Muscle layer of duodenum (tissue), 2 donors: Measurements from ENCODE around the gene DNAH3.
"Not testable (repeated sequence)": the region's sequence is repeated elsewhere in the genome, so short reads cannot be mapped to it uniquely, and the experiment has no call there.

Experiments used
- H3K27ac ChIP-seq: one replicate; pipeline ENCODE4 v1.7.0; 2013; ENCODE audit warnings: mild to moderate bottlenecking, low read length
- H3K27me3 ChIP-seq: one replicate; pipeline ENCODE4 v1.7.0; 2013; ENCODE audit warnings: low read depth, mild to moderate bottlenecking, control low read depth, low read length
- H3K36me3 ChIP-seq, 2 donors: one replicate each; pipeline ENCODE4 v1.7.0; 2013; ENCODE audit warnings: low read length in 2 of 2, control low read depth in 1 of 2, mild to moderate bottlenecking in 1 of 2; ENCODE audit not compliant: insufficient read depth in 2 of 2, control insufficient read depth in 1 of 2
- H3K4me1 ChIP-seq, 2 donors: one replicate each; pipeline ENCODE4 v1.7.0; 2013; ENCODE audit warnings: low read length in 2 of 2, mild to moderate bottlenecking in 2 of 2, control low read depth in 1 of 2, moderate library complexity in 1 of 2; ENCODE audit not compliant: insufficient read depth in 2 of 2, control insufficient read depth in 1 of 2
- H3K4me3 ChIP-seq, 2 donors: one replicate each; pipeline ENCODE4 v1.7.0; 2013; ENCODE audit warnings: low read length in 2 of 2, low read depth in 1 of 2, mild to moderate bottlenecking in 1 of 2
- H3K9me3 ChIP-seq, 2 donors: one replicate each; pipeline ENCODE4 v1.7.0; 2013; ENCODE audit warnings: low read length in 2 of 2, control low read depth in 1 of 2, mild to moderate bottlenecking in 1 of 2; ENCODE audit not compliant: control insufficient read depth in 1 of 2
- donor health status: healthy.

Gene DNAH3

GRCh38 chr16:21033264-21033663, 117.4 kb downstream of the DNAH3 start:
- Histone ChIP-seq H3K9me3 (no peaks in the 10 kb centered on the region), H3K27me3 (no peaks in the 10 kb centered on the region), H3K27ac (no peak overlapping the region), H3K4me1 (no peaks in the 10 kb centered on the region), H3K4me3 (no peak overlapping the region), H3K36me3 (no peaks in the 10 kb centered on the region)

- no peaks in the 10 kb centered on the region for H3K9me3 ChIP-seq
- H3K36me3 ChIP-seq, result no peaks in the 10 kb centered on the region
- no peak overlapping the region for H3K4me3 ChIP-seq
- no peaks in the 10 kb centered on the region for H3K27me3 ChIP-seq
- no peak overlapping the region for H3K27ac ChIP-seq
- no peaks in the 10 kb centered on the region for H3K4me1 ChIP-seq
Observed at GRCh38 chr16:21028728-21029127, 121.9 kb downstream of the DNAH3 start.

DNA sequence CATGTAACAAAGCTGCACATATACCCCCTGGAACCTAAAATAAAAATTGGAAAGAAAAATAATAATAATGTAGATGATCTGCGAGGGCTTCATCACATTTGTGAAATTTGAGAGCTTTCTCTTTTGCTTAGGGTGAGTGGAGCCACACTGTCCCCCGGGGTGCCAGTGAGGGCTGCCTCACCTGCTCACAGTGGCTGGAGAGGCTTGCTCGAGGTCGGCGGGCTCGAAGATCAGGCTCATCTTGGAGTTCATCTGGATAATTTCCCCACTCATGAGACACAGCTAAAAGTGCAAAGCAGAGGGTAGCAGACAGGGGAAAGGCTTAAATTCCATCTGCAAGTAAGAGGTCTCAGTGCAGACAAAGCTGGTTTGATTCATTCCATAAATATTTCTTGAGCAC, 123.8 kb downstream of the DNAH3 start:
- Histone ChIP-seq H3K9me3 (no peaks in the 10 kb centered on the region), H3K4me1 (no peaks in the 10 kb centered on the region), H3K27ac (no peak overlapping the region), H3K4me3 (no peak overlapping the region), H3K36me3 (no peaks in the 10 kb centered on the region), H3K27me3 (no peaks in the 10 kb centered on the region)

DNA sequence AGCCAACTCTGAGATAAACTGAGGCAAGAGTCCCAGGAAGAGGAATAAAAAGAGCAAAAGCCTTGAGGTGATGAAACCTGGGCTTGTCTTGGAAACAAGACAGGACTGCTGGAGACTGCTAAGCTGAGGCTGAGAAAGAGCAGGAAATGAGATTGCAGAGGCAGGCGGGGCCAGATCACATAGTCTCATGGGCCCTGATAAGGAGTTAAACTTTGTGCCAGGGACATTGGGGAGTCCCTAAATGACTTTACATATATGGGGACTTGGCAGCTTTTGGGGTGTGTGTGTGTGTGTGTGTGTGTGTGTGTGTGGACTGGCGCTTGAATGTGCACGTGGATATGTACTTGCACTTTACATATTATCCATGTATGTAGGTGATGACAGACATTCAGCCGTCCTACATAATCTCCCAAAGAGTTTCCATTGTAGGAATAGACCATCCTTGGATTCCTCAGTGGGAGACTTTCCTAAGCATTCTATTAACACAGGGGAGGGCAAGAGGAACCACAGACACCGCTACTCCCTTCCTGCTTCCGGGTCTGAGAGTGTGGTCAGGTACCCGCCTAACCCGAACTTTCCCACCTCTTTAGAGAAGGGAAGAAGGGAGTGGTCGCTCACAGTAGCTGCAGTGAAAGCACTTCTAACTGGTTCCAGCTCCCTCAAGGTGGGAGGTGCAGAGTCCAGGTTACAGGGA, 127.0 kb downstream of the DNAH3 start:
- no peak overlapping the region for H3K4me3 ChIP-seq
- no peaks in the 10 kb centered on the region for H3K36me3 ChIP-seq
- H3K27me3 ChIP-seq, result no peaks in the 10 kb centered on the region
- H3K4me1 ChIP-seq, result no peaks in the 10 kb centered on the region
- no peaks in the 10 kb centered on the region for H3K9me3 ChIP-seq
- H3K27ac ChIP-seq, result no peak overlapping the region

DNA sequence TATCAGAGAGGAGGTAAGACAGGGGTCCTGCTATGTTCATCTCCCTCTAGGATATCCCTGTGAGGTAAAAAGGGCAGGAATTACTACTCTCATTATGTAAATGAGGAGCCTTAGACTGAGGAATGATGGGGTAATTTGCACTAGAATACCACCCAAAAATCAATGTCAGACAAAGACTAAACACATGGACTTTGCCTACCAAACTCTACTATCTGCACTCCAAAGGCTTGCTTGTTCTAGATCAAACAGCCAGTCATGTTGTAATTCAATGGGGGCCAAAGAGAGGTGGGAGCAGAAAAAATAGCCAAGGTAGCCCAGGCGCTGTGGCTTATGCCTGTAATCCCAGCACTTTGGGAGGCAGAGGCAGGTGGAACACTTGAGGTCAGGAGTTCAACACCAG, 129.3 kb downstream of the DNAH3 start:
- no peaks in the 10 kb centered on the region for H3K27me3 ChIP-seq
- no peak overlapping the region for H3K27ac ChIP-seq
- no peaks in the 10 kb centered on the region for H3K4me1 ChIP-seq
- H3K36me3 ChIP-seq, result no peaks in the 10 kb centered on the region
- H3K9me3 ChIP-seq, result no peaks in the 10 kb centered on the region
- no peak overlapping the region for H3K4me3 ChIP-seq

DNA sequence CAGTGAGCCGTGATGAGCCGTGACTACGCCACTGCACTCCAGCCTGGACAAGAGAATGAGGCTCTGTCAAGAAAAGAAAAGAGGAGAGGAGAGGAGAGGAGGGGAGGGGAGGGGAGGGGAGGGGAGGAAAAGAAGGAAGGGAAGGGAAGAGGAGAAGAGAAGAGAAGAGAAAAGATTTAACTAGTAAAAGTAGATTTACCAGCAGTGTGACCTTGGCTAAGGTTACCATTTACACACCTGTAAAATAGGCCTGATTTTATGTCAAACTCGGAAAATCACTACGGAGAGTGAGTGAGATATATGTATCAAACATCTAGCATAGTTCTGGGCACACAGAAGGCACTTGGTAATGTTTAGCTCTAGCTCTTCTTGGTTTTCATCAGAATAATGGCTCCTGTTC, 140.8 kb downstream of the DNAH3 start:
- Histone ChIP-seq H3K9me3 (no peaks in the 10 kb centered on the region), H3K4me1 (no peaks in the 10 kb centered on the region), H3K27ac (no peak overlapping the region), H3K4me3 (no peak overlapping the region), H3K36me3 (no peaks in the 10 kb centered on the region), H3K27me3 (no peaks in the 10 kb centered on the region)

- Histone ChIP-seq H3K9me3 (no peaks in the 10 kb centered on the region), H3K36me3 (no peaks in the 10 kb centered on the region), H3K27ac (no peak overlapping the region), H3K4me1 (no peaks in the 10 kb centered on the region), H3K4me3 (no peak overlapping the region), H3K27me3 (no peaks in the 10 kb centered on the region)
Observed at GRCh38 chr16:21005008-21005407, 145.6 kb downstream of the DNAH3 start.

GRCh38 chr16:21001262-21001661, 149.4 kb downstream of the DNAH3 start:
- no peak overlapping the region for H3K27ac ChIP-seq
- no peaks in the 10 kb centered on the region for H3K27me3 ChIP-seq
- no peaks in the 10 kb centered on the region for H3K9me3 ChIP-seq
- no peak overlapping the region for H3K4me3 ChIP-seq
- H3K4me1 ChIP-seq, result no peaks in the 10 kb centered on the region
- no peaks in the 10 kb centered on the region for H3K36me3 ChIP-seq

DNA sequence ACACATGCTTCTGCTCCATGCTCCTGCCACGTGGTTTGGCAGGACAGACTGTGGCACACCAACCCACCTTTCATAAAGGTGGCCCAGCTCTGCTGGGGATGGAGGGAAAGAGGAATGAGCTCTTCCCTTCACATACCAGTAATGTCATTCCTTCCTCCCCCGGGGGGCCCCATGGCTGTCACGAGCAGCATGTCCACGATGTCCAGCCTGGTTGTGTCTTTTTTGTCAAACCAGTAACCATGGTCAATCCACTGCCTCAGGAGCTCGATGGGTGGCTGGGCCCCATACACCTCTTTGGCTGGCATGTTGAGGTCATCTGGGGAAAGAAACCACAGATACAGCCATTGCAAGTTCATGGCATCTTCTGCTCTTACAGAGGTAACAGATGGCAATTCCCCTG, 153.5 kb downstream of the DNAH3 start:
- Histone ChIP-seq H3K36me3 (no peaks in the 10 kb centered on the region), H3K9me3 (no peaks in the 10 kb centered on the region), H3K4me3 (no peak overlapping the region), H3K4me1 (no peaks in the 10 kb centered on the region), H3K27ac (no peak overlapping the region), H3K27me3 (no peaks in the 10 kb centered on the region)

DNA sequence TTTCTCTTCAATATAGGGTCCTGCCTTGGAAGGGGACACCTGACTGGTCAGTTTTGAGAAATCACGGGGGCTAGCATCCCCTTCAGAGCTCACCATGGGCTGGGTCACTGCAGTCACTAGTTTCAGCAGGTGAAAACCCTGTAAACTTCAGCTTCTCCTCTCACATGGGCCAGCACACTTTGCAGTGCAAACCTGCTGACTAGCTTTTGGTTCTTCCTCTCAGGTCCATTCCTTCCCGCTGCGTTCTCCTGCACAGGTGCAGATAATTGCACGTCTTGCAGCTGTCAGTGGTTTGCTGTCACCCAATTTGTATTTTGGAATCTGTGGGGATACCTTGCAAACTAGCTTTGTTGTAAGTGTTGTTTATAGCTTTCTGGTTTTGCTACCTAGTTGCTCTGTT, 154.9 kb downstream of the DNAH3 start:
- no peaks in the 10 kb centered on the region for H3K36me3 ChIP-seq
- no peaks in the 10 kb centered on the region for H3K9me3 ChIP-seq
- no peaks in the 10 kb centered on the region for H3K4me1 ChIP-seq
- no peak overlapping the region for H3K4me3 ChIP-seq
- H3K27me3 ChIP-seq, result no peaks in the 10 kb centered on the region
- no peak overlapping the region for H3K27ac ChIP-seq

- not testable (repeated sequence) for H3K4me1 ChIP-seq, H3K36me3 ChIP-seq, H3K27ac ChIP-seq, H3K9me3 ChIP-seq, H3K4me3 ChIP-seq, H3K27me3 ChIP-seq
Observed at GRCh38 chr16:20989496-20990070, 161.1 kb downstream of the DNAH3 start.

DNA sequence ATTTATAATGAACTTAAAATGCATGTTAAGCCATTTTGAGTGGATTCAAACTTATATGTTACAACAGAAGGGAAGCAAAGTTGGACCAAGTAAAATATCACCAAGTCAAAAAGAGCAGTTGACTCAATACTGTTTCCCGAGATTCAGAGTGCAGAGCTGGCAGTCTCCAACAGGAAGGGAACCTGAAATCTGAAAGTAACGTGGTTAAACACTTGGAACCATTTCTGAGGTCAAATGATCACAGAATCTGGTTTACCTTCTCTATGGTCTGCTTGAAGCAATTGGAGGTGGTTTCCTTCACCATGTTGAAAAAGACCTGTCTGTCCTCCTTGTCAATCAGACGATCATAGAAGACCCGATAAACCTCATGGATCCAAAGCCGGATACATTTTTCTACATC, 163.6 kb downstream of the DNAH3 start:
- H3K36me3 ChIP-seq, result no peaks in the 10 kb centered on the region
- no peaks in the 10 kb centered on the region for H3K27me3 ChIP-seq
- no peak overlapping the region for H3K4me3 ChIP-seq
- H3K27ac ChIP-seq, result no peak overlapping the region
- H3K9me3 ChIP-seq, result no peaks in the 10 kb centered on the region
- no peaks in the 10 kb centered on the region for H3K4me1 ChIP-seq
